GM21717 (cell line): ENCODE measurements around the gene RASA2.
"Not testable (repeated sequence)": the region's sequence is repeated elsewhere in the genome, so short reads cannot be mapped to it uniquely, and the experiment has no call there.

Experiments used
- ATAC-seq: cut with Tn5 transposase; IDR thresholded peaks from one replicate; pipeline ENCODE4 v1.9.1; 2021; ENCODE audit warnings: mild to moderate bottlenecking, moderate library complexity; ENCODE audit not compliant: unreplicated experiment

Gene RASA2

DNA sequence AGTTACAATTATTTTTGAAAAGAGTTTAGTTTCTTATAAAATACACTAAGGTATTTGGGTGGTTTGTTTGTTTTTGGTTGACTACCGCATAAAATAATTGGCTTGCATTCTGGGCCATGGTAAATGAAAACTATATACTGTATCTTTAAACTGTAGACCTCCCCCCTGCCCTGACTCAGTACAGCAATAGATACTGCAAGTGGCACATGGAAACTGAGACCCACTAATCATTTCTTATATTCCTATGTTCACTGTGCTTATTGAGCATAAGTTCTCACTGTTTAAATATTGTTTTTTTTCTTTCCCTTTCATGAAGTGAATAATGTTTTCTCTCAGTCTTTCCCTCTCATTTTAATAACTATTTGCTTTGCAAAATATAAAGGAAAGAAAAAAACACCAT lies 45.8 kb downstream of the RASA2 start:
- no peak for ATAC-seq

- not testable (repeated sequence) for ATAC-seq
Observed at GRCh38 chr3:141536017-141536416, 49.2 kb downstream of the RASA2 start.

GRCh38 chr3:141537856-141538255 lies 51.0 kb downstream of the RASA2 start:
- ATAC-seq: no peak

DNA sequence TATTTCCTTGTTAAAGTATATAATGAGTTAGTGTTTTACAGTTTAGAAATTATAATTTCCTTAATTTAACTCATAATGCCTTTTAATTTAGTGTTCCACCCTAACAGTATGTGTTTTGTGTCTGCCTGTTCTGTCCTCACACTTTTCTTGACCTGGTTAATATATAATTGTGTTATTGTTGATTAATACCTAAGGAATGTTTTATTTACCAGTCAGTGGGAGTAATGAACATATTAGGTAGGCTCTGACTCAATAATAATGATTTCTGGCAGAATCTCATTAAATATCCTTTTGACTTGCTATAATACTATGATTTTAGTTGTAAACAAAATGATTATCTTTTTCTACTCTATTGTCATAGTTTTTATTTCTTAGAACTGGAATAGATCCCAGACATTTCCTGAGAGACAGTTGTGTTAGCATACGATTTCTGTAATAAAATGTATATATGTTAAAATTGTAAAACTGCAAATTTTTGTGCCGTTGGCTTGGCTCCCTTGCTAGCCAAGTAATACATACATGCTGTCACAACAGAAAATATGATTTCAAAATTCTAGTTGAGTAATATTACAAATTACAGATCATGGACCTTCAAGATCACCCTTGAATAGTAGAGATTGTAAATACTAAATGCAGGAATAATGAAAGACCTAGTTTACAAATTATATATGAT lies 51.9 kb downstream of the RASA2 start:
- ATAC-seq: no peak

- ATAC-seq: no peak
Observed at GRCh38 chr3:141539431-141540187, 52.8 kb downstream of the RASA2 start.

DNA sequence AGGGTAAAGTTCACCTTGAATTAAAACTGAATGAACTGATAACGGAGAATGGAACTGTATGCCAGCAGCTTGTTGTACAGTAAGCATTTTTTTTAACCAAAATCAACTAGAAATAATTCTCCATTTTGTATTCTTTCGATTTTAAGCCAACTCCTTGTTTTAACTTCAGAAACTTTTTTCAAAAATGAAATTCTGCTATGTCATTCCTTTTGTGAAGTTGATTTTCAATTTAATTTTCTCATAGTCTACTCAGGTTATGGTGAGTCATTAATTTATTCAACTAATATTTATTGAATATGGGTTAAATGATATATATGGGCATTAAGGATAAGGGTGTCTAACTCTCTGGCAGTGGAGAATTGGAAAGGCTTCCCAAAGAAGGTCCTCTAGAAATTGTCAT lies 53.7 kb downstream of the RASA2 start:
- no peak for ATAC-seq

GRCh38 chr3:141542202-141542969 lies 55.6 kb downstream of the RASA2 start:
- ATAC-seq: no peak

- no peak for ATAC-seq
Observed at GRCh38 chr3:141542989-141543388, 56.2 kb downstream of the RASA2 start.

GRCh38 chr3:141544697-141545096 lies 57.9 kb downstream of the RASA2 start:
- no peak for ATAC-seq

GRCh38 chr3:141546081-141546480 lies 59.3 kb downstream of the RASA2 start:
- ATAC-seq: no peak

DNA sequence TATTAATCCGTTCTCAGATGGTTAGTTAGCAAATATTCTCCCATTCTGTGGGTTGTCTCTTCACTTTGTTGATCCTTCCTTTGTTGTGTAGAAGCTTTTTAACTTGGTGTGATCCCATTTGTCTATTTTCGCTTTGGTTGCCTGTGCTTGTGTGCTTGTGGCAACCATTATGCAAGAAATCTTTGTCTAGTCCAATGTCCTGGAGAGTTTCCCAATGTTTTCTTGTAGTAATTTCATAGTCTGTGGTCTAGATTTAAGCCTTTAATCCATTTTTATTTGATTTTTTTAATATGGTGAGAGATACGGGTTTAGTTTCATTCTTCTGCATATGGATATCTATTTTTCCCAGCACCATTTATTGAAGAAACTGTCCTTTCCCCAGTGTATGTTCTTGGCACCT lies 59.8 kb downstream of the RASA2 start:
- ATAC-seq: no peak

DNA sequence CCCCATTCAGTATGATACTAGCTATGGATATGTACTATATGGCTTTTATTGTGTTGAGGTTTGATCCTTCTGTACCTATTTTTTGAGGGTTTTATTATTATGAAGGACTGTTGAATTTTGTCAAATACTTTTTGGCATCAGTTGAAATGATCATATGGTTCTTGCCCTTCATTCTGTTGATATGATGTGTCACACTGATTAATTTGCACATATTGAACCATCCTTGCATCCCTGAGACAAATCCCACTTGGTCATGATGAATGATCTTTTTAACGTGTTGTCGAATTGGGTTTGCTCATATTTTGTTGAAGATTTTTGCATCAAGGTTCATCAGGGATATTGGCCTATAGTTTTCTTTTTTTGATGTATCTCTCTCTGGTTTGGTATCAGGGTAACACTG lies 61.0 kb downstream of the RASA2 start:
- ATAC-seq: no peak

DNA sequence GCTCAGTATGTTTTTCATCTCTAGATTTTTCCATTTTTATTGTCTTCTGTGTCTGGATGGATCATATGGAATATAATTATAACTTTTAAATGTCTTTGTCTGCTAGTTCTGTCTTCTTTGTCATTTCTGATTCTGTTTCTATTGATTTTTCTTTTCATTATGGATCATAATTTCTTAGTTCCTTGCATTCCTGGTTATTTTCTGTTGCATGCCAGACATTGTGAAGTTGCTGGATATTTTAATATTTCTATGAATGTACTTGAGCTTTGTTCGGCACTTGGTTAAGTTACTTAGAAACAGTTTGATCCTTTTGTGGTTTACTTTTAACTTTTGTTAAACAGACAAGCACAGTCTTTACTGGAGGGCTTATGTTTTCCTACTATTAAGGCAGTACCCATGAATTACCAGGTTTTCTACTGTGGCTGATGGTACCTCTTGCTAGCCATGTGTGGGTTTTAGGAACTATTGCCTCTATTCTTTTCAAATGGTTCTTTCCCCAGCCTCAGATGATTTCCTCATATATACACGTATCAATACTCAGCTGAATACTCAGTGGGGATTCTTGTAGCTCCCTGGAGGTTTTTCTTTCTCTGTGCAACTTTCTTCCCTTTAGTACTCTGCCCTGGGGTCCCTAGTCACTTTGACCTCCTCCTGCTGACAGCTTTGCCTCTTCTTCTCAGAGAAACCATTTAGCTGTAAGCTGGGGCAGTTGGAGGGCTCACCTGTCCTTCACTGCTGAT lies 64.3 kb downstream of the RASA2 start:
- ATAC-seq: no peak

DNA sequence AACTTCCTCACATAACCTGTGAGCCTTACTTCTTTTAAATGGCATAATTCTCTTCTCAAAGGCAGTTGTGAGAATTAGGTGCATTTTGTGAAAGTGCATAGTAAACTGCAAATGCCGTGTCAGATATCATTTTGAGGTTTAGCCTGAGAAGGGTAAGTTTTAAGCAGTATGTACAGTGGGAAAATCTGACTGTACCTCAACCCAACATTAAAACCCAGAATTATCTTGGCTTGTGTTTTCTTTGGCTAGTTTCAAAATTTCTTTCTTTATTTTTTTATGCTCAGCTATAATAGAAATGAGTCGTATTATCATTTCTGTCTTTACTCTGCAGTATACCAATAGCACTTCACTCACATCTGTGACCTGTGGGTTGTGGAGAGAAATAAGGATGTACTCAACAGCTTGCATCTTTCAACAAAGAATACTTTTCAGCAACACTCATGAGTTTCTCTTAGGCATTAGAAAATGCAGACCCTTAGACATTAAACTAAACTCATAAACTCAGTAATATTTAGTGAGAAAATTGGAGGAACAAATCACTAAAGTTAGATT lies 65.7 kb downstream of the RASA2 start:
- ATAC-seq: no peak

DNA sequence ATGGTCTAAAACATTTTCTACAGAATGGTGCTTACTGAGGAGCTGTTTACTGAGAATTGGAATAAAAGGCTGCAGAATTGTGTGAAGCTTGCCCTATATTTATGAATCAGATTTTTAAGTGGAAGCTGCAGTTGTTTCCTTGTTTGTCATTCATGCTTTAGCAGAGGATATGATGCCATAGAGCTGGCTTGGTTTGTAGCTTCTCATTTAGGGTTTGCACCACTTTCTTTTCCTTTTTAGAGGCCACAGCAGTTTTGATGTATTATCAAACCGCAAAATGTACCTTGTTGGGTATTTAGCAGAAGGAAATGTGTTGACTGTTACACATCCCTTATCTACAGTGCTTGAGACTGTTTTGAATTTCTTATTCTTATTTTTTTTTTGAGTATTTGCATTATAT lies 66.2 kb downstream of the RASA2 start:
- ATAC-seq: no peak

- no peak for ATAC-seq
Observed at GRCh38 chr3:141556034-141556433, 69.2 kb downstream of the RASA2 start.

- no peak for ATAC-seq
Observed at GRCh38 chr3:141557961-141558706, 71.3 kb downstream of the RASA2 start.

- ATAC-seq: no peak
Observed at GRCh38 chr3:141561426-141562034, 74.7 kb downstream of the RASA2 start.

DNA sequence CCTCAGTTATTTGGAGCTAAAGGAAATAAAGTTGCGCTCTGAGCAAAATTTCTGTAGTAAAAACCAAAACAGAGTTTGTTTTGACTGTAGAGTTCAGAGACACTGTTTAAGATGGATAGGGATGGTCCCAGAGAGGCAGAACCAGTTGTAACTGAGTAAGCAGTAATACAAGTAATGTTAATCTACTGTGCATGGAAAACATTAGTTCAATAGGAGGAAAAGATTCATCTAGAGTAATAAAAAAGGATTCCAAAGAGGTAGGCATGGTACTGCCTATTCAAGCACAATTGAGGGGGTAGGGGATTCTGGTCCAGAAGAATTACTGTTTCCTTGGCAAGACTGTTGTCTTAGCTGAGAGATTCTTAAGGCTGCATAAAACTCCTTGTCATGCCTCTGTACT lies 77.4 kb downstream of the RASA2 start:
- ATAC-seq: no peak

GRCh38 chr3:141570068-141570467 lies 83.2 kb downstream of the RASA2 start:
- no peak for ATAC-seq
